Astrocyte (in vitro differentiated cells and primary cell): ENCODE measurements around the gene JMJD7. TPM values are rescaled to one million over a fixed set of nuclear protein-coding genes. Genes with fewer than 3 reads are reported as not detected.

Experiments
- DNase-seq: peaks from one replicate; pipeline ENCODE4 v3.0.0-alpha.2; 2010; ENCODE audit warnings: low read depth
- FAIRE-seq: peaks from 2 replicates; lab custom pipeline; 2011; peaks lifted over from hg19 to GRCh38; lab: Jason Lieb, UNC
- H2AFZ ChIP-seq: 2 replicates; pipeline ENCODE4 v1.6.0; 2012; ENCODE audit warnings: low read depth, low read length, inconsistent platforms
- H3K27ac ChIP-seq: 2 replicates; pipeline ENCODE4 v1.5.1; 2011; ENCODE audit warnings: low read depth, low read length, inconsistent platforms
- H3K27me3 ChIP-seq: 2 replicates; pipeline ENCODE4 v1.6.0; 2011; ENCODE audit warnings: low read length, inconsistent platforms; ENCODE audit not compliant: insufficient read depth
- H3K36me3 ChIP-seq: 2 replicates; pipeline ENCODE4 v1.5.1; 2011; ENCODE audit warnings: low read length, inconsistent platforms; ENCODE audit not compliant: insufficient read depth
- H3K4me1 ChIP-seq: 2 replicates; pipeline ENCODE4 v1.5.1; 2011; ENCODE audit warnings: low read length, inconsistent platforms; ENCODE audit not compliant: insufficient read depth
- H3K4me2 ChIP-seq: 2 replicates; pipeline ENCODE4 v1.6.0; 2012; ENCODE audit warnings: low read length, inconsistent platforms
- H3K4me3 ChIP-seq: 2 replicates; pipeline ENCODE4 v1.5.1; 2011; ENCODE audit warnings: low read depth, mild to moderate bottlenecking, low read length, inconsistent platforms; ENCODE audit not compliant: insufficient read depth
- H3K79me2 ChIP-seq: 2 replicates; pipeline ENCODE4 v1.6.0; 2012; ENCODE audit warnings: mild to moderate bottlenecking, low read length, inconsistent platforms; ENCODE audit not compliant: insufficient read depth
- H3K9ac ChIP-seq: 2 replicates; pipeline ENCODE4 v1.6.0; 2012; ENCODE audit warnings: mild to moderate bottlenecking, low read length, inconsistent platforms
- H3K9me3 ChIP-seq: 2 replicates; pipeline ENCODE4 v1.5.1; 2012; ENCODE audit warnings: low read depth, mild to moderate bottlenecking, low read length, inconsistent platforms; ENCODE audit not compliant: insufficient read depth
- H4K20me1 ChIP-seq: 2 replicates; pipeline ENCODE4 v1.6.0; 2012; ENCODE audit warnings: low read length, inconsistent platforms; ENCODE audit not compliant: insufficient read depth
- H3K27ac Mint-ChIP-seq: one replicate; pipeline ENCODE4 v1.8.0; 2021; ENCODE audit warnings: mild to moderate bottlenecking, mixed read lengths; ENCODE audit not compliant: unreplicated experiment
- H3K27me3 Mint-ChIP-seq: one replicate; pipeline ENCODE4 v1.8.0; 2021; ENCODE audit warnings: low read depth, mixed read lengths; ENCODE audit not compliant: unreplicated experiment
- H3K36me3 Mint-ChIP-seq: one replicate; pipeline ENCODE4 v1.8.0; 2021; ENCODE audit warnings: low read depth, mixed read lengths; ENCODE audit not compliant: unreplicated experiment
- H3K4me1 Mint-ChIP-seq: one replicate; pipeline ENCODE4 v1.8.0; 2021; ENCODE audit warnings: low read depth, mixed read lengths; ENCODE audit not compliant: unreplicated experiment
- H3K4me3 Mint-ChIP-seq: one replicate; pipeline ENCODE4 v1.8.0; 2021; ENCODE audit warnings: mild to moderate bottlenecking, moderate library complexity, mixed read lengths; ENCODE audit not compliant: unreplicated experiment
- H3K9me3 Mint-ChIP-seq: one replicate; pipeline ENCODE4 v1.8.0; 2021; ENCODE audit warnings: mild to moderate bottlenecking, mixed read lengths; ENCODE audit not compliant: unreplicated experiment
- CTCF ChIP-seq: IDR thresholded peaks from 2 replicates; pipeline ENCODE4 v1.5.1; 2011; ENCODE audit warnings: low read depth, mild to moderate bottlenecking, inconsistent platforms, low read length, moderate library complexity; ENCODE audit not compliant: insufficient read depth
- EZH2 ChIP-seq: IDR thresholded peaks from 2 replicates; pipeline ENCODE4 v1.6.1; 2012; ENCODE audit warnings: mild to moderate bottlenecking, low read length, inconsistent platforms; ENCODE audit not compliant: insufficient read depth
- total RNA-seq: library from RNA; stranded (reverse); gene quantifications from 2 replicates; pipeline ENCODE4 v1.2.1, GENCODE V29; 2021

Gene JMJD7
- total RNA-seq, 1 donor from 2014 or later = 7.6 TPM

- Histone ChIP-seq H4K20me1 (no peaks in the 10 kb centered on the region), H3K4me2 (no peak overlapping the region), H3K27me3 (no peaks in the 10 kb centered on the region), H3K9me3 (no peaks in the 10 kb centered on the region), H3K79me2 (no peaks in the 10 kb centered on the region), H3K4me1 (peaks cover 4% of the 10 kb centered on the region), H3K27ac (no peak overlapping the region), H2AFZ (no peak overlapping the region), H3K9ac (no peak overlapping the region), H3K36me3 (peaks cover 21% of the 10 kb centered on the region), H3K4me3 (no peak overlapping the region)
- Mint-ChIP-seq H3K36me3 (peaks cover 27% of the 10 kb centered on the region), H3K4me3 (no peak overlapping the region), H3K4me1 (peaks cover 3% of the 10 kb centered on the region), H3K9me3 (no peaks in the 10 kb centered on the region), H3K27ac (no peak overlapping the region), H3K27me3 (no peaks in the 10 kb centered on the region)
- FAIRE-seq (no peak), DNase-seq (no peak)
- TF ChIP-seq EZH2 = no peak
- TF ChIP-seq CTCF = no peak
Observed at GRCh38 chr15:41822471-41822870, 5.4 kb upstream of the JMJD7 start.

GRCh38 chr15:41822957-41823356 lies 4.9 kb upstream of the JMJD7 start:
- FAIRE-seq = no peak
- H3K4me1 Mint-ChIP-seq = peaks cover 3% of the 10 kb centered on the region

More at GRCh38 chr15:41822957-41823356, 4.9 kb upstream of the JMJD7 start:
- Mint-ChIP-seq H3K27ac (no peak overlapping the region), H3K36me3 (peaks cover 23% of the 10 kb centered on the region), H3K4me3 (no peak overlapping the region), H3K27me3 (no peaks in the 10 kb centered on the region), H3K9me3 (no peaks in the 10 kb centered on the region)
- Histone ChIP-seq H2AFZ (no peak overlapping the region), H3K4me1 (peaks cover 6% of the 10 kb centered on the region), H3K27me3 (no peaks in the 10 kb centered on the region), H3K79me2 (no peaks in the 10 kb centered on the region), H3K9me3 (no peaks in the 10 kb centered on the region), H3K4me2 (no peak overlapping the region), H3K9ac (no peak overlapping the region), H3K36me3 (peaks cover 17% of the 10 kb centered on the region), H3K27ac (no peak overlapping the region), H4K20me1 (no peaks in the 10 kb centered on the region), H3K4me3 (no peak overlapping the region)
- DNase-seq = no peak
- TF ChIP-seq CTCF (no peak), EZH2 (no peak)
